Neutrophil (primary cell): ENCODE results near the gene TNIK.

Experiments used
- H3K27ac ChIP-seq: fragments of 200-600 bp; sonication (generic); 2 replicates; pipeline ENCODE4 v1.5.1; 2016; ENCODE audit warnings: mild to moderate bottlenecking, moderate library complexity
- H3K27me3 ChIP-seq: fragments of 200-600 bp; sonication (generic); 2 replicates; pipeline ENCODE4 v1.6.0; 2016; ENCODE audit warnings: mild to moderate bottlenecking
- H3K36me3 ChIP-seq: fragments of 200-600 bp; sonication (generic); 2 replicates; pipeline ENCODE4 v1.5.1; 2017
- H3K4me1 ChIP-seq, 2 experiments: fragments of 200-600 bp in 1 of 2; sonication (generic) in 1 of 2; 1 replicate in 1 of 2; 2 replicates in 1 of 2; pipeline versions ENCODE4 v1.5.1 to v1.6.1; 2013 to 2016; ENCODE audit warnings: low read depth in 1 of 2, low read length in 1 of 2, mild to moderate bottlenecking in 1 of 2, moderate library complexity in 1 of 2; ENCODE audit not compliant: control insufficient read depth in 1 of 2, insufficient read depth in 1 of 2
- H3K4me3 ChIP-seq, 2 experiments: fragments of 200-600 bp in 1 of 2; sonication (generic) in 1 of 2; 1 replicate in 1 of 2; 2 replicates in 1 of 2; pipeline ENCODE4 v1.5.1; 2013 to 2016; ENCODE audit warnings: low read depth in 1 of 2, low read length in 1 of 2, mild to moderate bottlenecking in 1 of 2, moderate library complexity in 1 of 2
- H3K9me3 ChIP-seq: fragments of 200-600 bp; sonication (generic); 2 replicates; pipeline ENCODE4 v1.5.1; 2016
- TF ChIP-seq, protein P1 (sequence below): fragments of 200-600 bp; sonication (generic); IDR thresholded peaks from 2 replicates; pipeline ENCODE4 v1.5.1; 2016; ENCODE audit warnings: antibody characterized with exemption

TNIK gene

DNA sequence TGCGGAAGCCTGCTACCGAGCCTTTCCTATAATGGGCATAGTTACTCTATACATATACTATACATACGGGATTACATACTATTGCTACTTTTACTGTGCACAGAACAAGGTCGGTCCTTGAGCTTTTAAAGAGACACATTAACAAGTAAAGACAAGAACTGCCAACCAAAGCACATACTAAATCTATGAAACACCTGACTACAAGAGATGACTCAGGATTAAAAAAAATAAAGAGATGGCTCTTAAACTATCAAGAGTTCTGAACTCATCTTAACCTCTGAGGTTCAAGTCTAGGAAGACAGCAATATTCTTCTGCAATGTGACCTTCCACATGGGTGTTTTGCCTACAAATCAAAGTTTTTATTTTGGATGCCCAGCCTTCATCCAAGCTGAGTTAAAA lies 106.8 kb downstream of the TNIK start:
- TF ChIP-seq, protein P1, sequence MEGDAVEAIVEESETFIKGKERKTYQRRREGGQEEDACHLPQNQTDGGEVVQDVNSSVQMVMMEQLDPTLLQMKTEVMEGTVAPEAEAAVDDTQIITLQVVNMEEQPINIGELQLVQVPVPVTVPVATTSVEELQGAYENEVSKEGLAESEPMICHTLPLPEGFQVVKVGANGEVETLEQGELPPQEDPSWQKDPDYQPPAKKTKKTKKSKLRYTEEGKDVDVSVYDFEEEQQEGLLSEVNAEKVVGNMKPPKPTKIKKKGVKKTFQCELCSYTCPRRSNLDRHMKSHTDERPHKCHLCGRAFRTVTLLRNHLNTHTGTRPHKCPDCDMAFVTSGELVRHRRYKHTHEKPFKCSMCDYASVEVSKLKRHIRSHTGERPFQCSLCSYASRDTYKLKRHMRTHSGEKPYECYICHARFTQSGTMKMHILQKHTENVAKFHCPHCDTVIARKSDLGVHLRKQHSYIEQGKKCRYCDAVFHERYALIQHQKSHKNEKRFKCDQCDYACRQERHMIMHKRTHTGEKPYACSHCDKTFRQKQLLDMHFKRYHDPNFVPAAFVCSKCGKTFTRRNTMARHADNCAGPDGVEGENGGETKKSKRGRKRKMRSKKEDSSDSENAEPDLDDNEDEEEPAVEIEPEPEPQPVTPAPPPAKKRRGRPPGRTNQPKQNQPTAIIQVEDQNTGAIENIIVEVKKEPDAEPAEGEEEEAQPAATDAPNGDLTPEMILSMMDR, result no peak
- H3K4me1 ChIP-seq, result no peaks in the 10 kb centered on the region
- no peak overlapping the region for H3K27ac ChIP-seq
- H3K9me3 ChIP-seq, result no peaks in the 10 kb centered on the region
- H3K27me3 ChIP-seq, result no peaks in the 10 kb centered on the region
- no peak overlapping the region for H3K4me3 ChIP-seq
- no peaks in the 10 kb centered on the region for H3K36me3 ChIP-seq

DNA sequence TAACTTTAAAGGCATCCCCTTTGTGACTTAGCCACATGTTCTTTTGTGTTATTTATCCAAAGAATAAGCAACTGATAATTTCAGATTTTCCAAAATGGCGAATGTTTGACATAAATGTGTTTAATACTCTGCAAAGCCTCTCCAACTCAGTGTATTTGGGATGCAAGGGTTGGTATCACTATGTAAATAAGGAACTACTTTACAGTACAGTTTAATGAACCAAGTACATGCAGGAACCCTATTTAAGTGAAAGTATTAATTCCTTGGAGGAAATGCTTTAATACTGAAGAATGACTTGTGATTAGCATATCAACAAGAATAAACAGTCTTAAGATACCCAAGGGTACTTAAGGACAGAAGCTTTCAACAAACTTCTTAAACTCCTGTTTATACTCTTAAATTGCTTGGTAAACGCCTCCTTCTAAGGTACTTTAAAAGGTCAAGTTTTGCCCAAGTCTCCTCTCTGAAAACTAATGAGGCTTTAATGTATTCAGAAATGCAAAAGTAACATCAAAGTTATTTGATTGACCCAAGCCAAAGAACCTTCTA lies 107.7 kb downstream of the TNIK start:
- Histone ChIP-seq H3K27ac (no peak overlapping the region), H3K4me1 (no peaks in the 10 kb centered on the region), H3K36me3 (no peaks in the 10 kb centered on the region), H3K4me3 (no peak overlapping the region), H3K27me3 (no peaks in the 10 kb centered on the region), H3K9me3 (no peaks in the 10 kb centered on the region)
- TF ChIP-seq, protein P1, result no peak

DNA sequence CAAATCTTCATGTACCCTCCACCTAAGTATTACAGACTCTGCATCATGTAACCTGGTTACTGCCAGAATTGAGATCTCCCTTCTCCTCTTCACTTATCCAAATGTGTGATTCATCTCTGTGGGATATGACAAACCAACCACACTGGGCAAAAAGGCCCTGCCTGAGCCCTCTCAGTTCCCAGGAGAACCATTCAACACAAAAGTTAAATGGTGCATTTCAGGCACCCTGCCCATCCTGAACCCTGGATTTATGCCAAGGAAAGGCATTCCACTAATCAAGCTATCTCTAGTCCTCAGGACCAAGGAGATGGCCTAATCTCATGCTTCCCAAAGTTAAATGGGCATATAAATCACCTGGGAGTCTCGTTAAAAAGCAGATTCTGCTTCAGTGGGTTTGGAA lies 108.5 kb downstream of the TNIK start:
- H3K36me3 ChIP-seq, result no peaks in the 10 kb centered on the region
- no peaks in the 10 kb centered on the region for H3K27me3 ChIP-seq
- H3K4me3 ChIP-seq, result no peak overlapping the region
- H3K27ac ChIP-seq, result no peak overlapping the region
- H3K4me1 ChIP-seq, result peaks cover 0 to 5% of the 10 kb centered on the region in 2 experiments
- H3K9me3 ChIP-seq, result no peaks in the 10 kb centered on the region
- TF ChIP-seq, protein P1, result no peak

DNA sequence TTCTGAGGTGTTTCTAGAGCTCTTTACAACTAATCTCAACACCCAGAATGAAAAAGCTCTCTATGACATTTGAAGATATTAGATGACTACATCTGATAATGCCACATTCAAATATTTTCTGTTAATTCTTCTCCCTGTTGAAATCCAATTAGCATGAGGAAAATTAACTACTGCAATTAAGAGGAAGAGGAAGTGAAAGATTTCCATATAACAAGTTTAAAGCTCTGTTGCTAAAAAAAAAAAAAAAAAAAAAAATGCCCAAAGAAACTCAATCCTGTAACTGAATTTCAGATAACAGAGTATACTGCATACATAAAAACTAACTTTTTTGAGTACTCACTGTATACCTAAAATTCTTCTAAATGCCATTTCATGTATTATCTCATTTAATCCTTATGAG lies 109.8 kb downstream of the TNIK start:
- TF ChIP-seq, protein P1, result no peak
- Histone ChIP-seq H3K9me3 (no peaks in the 10 kb centered on the region), H3K36me3 (no peaks in the 10 kb centered on the region), H3K4me3 (no peak overlapping the region), H3K27me3 (no peaks in the 10 kb centered on the region), H3K4me1 (peaks cover 0 to 5% of the 10 kb centered on the region in 2 experiments), H3K27ac (no peak overlapping the region)

DNA sequence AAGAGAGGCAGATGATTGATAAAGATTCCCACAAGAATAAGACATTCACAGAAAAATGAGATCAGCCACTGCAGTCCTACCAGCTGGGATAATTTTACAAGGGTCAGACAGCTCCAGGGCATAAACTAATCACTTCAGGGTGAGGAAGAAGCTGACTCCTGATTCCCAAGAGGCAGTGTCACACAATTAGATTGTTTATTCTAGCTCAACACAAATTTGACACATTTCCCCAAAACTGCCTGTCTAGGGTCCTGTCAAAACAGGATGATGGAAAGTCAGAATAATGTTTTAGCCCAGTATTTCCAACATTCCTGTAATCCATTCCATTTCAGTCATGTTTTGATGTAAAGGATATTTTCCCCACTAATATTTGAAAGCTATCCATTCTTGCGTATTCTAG lies 110.8 kb downstream of the TNIK start:
- Histone ChIP-seq H3K36me3 (no peaks in the 10 kb centered on the region), H3K4me3 (no peak overlapping the region), H3K27ac (no peak overlapping the region), H3K27me3 (no peaks in the 10 kb centered on the region), H3K4me1 (peaks cover 0 to 5% of the 10 kb centered on the region in 2 experiments), H3K9me3 (no peaks in the 10 kb centered on the region)
- TF ChIP-seq, protein P1, result no peak

DNA sequence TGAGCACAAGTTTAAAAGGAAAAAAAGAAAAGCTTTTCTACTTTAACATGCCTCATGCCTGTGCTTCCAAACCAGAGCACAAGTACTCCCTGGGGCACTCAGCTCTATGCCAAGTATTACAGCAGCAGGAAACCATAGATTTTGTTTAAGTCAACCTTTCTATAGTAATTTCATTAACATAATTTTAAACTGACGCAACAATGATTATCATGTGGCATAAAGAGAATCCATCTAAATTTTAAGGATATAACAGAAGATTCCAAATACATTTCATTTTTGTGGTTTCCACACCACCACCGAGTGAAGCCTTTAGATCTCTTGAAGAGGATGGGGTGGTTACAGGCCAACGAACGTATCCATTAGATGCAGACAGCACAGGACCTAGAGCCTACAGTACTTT lies 112.1 kb downstream of the TNIK start:
- Histone ChIP-seq H3K4me3 (no peak overlapping the region), H3K36me3 (no peaks in the 10 kb centered on the region), H3K4me1 (peaks cover 0 to 5% of the 10 kb centered on the region in 2 experiments), H3K27ac (no peak overlapping the region), H3K9me3 (no peaks in the 10 kb centered on the region), H3K27me3 (no peaks in the 10 kb centered on the region)
- TF ChIP-seq, protein P1, result no peak
